Endodermal cell (in vitro differentiated cells): ENCODE results near the gene RASGEF1C. TPM values are rescaled to one million over a fixed set of nuclear protein-coding genes. Genes with fewer than 3 reads are reported as not detected.

ENCODE experiments used
- DNase-seq: peaks from one replicate; pipeline ENCODE4 v3.0.0-alpha.2; 2017
- H3K27ac ChIP-seq: 2 replicates; pipeline ENCODE4 v1.5.1; 2013; ENCODE audit warnings: mild to moderate bottlenecking, low read depth, low read length, moderate library complexity
- H3K27me3 ChIP-seq: 2 replicates; pipeline ENCODE4 v1.6.1; 2013; ENCODE audit warnings: mild to moderate bottlenecking, low read length, moderate library complexity; ENCODE audit not compliant: insufficient read depth, control insufficient read depth, poor library complexity, severe bottlenecking
- H3K36me3 ChIP-seq: 2 replicates; pipeline ENCODE4 v1.7.0; 2013; ENCODE audit warnings: mild to moderate bottlenecking, low read length, moderate library complexity; ENCODE audit not compliant: control insufficient read depth, insufficient read depth
- H3K4me1 ChIP-seq: one replicate; pipeline ENCODE4 v1.7.0; 2013; ENCODE audit warnings: low read length; ENCODE audit not compliant: control insufficient read depth, insufficient read depth
- H3K4me3 ChIP-seq: 2 replicates; pipeline ENCODE4 v1.5.1; 2013; ENCODE audit warnings: mild to moderate bottlenecking, low read length, moderate library complexity
- H3K9ac ChIP-seq: 2 replicates; pipeline ENCODE4 v1.6.1; 2013; ENCODE audit warnings: mild to moderate bottlenecking, low read length, moderate library complexity; ENCODE audit not compliant: poor library complexity, severe bottlenecking; ENCODE audit errors: extremely low read depth
- H3K9me3 ChIP-seq: 2 replicates; pipeline ENCODE4 v1.6.1; 2013; ENCODE audit warnings: mild to moderate bottlenecking, low read length, moderate library complexity; ENCODE audit not compliant: control insufficient read depth
- H3K27ac Mint-ChIP-seq: 2 replicates; pipeline ENCODE4 v1.8.0; 2020; ENCODE audit warnings: mixed read lengths
- H3K27me3 Mint-ChIP-seq: 2 replicates; pipeline ENCODE4 v1.8.0; 2021; ENCODE audit warnings: mild to moderate bottlenecking, mixed read lengths; ENCODE audit not compliant: insufficient read depth
- H3K36me3 Mint-ChIP-seq: 2 replicates; pipeline ENCODE4 v1.8.0; 2020; ENCODE audit warnings: low read depth, mixed read lengths
- H3K4me1 Mint-ChIP-seq: 2 replicates; pipeline ENCODE4 v1.8.0; 2020; ENCODE audit warnings: mixed read lengths
- H3K4me3 Mint-ChIP-seq: 2 replicates; pipeline ENCODE4 v1.8.0; 2020; ENCODE audit warnings: mild to moderate bottlenecking, moderate library complexity, mixed read lengths
- H3K9me3 Mint-ChIP-seq: 2 replicates; pipeline ENCODE4 v1.8.0; 2020; ENCODE audit warnings: mild to moderate bottlenecking, mixed read lengths
- CTCF ChIP-seq: fragments of 200-600 bp; sonication (generic); conservative IDR thresholded peaks from 2 replicates; pipeline ENCODE4 v1.5.0; 2021; ENCODE audit warnings: antibody characterized with exemption, mild to moderate bottlenecking
- WGBS, 2 experiments: methylation state at CpG; one replicate each; pipeline versions ENCODE4 v1.1.5 to v1.1.7; 2013; ENCODE audit warnings: missing lambda C conversion rate in 2 of 2, mixed read lengths in 1 of 2; ENCODE audit not compliant: insufficient coverage in 1 of 2, insufficient read length in 1 of 2; 5-methylcytosine and 5-hydroxymethylcytosine counted together
- total RNA-seq, 2 donors: library from RNA; stranded (reverse); fragmentation: NEBNext Ultra II Directional in 1 of 2; extraction: Animal tissue kit (Norgen Biotek cat#: 25700) in 1 of 2; gene quantifications; 2 replicates in 1 of 2; 3 replicates in 1 of 2; pipeline ENCODE4 v1.2.1, GENCODE V29; 2021

Gene RASGEF1C
- total RNA-seq, 2 donors from 2014 or later = 0.62 to 0.75 TPM

GRCh38 chr5:180154821-180155364 lies 54.1 kb downstream of the RASGEF1C start:
- no peak for TF ChIP-seq CTCF
- Histone ChIP-seq H3K9me3 (no peaks in the 10 kb centered on the region), H3K4me1 (no peaks in the 10 kb centered on the region), H3K36me3 (no peaks in the 10 kb centered on the region), H3K9ac (no peak overlapping the region), H3K27ac (no peak overlapping the region), H3K27me3 (no peaks in the 10 kb centered on the region), H3K4me3 (no peak overlapping the region)
- peaks cover 2% of the 10 kb centered on the region for H3K27me3 Mint-ChIP-seq
- peaks cover under 1% of the 10 kb centered on the region for H3K9me3 Mint-ChIP-seq
- no peak for DNase-seq
- no peak overlapping the region for H3K27ac Mint-ChIP-seq
- no peaks in the 10 kb centered on the region for H3K4me1 Mint-ChIP-seq
- H3K4me3 Mint-ChIP-seq = no peak overlapping the region
- no peaks in the 10 kb centered on the region for H3K36me3 Mint-ChIP-seq
- 80 to 91% methylated on average over 1 to 5 of the region's 5 CpGs for WGBS, 2 experiments

GRCh38 chr5:180153991-180154390 lies 55.0 kb downstream of the RASGEF1C start:
- Histone ChIP-seq H3K4me3 (no peak overlapping the region), H3K27ac (no peak overlapping the region), H3K4me1 (no peaks in the 10 kb centered on the region), H3K27me3 (no peaks in the 10 kb centered on the region), H3K9ac (no peak overlapping the region), H3K36me3 (no peaks in the 10 kb centered on the region), H3K9me3 (no peaks in the 10 kb centered on the region)
- WGBS, 2 experiments = 64 to 65% methylated on average over 5 to 6 of the region's 6 CpGs
- no peak for TF ChIP-seq CTCF
- Mint-ChIP-seq H3K27ac (no peak overlapping the region), H3K36me3 (no peaks in the 10 kb centered on the region), H3K4me1 (no peaks in the 10 kb centered on the region), H3K27me3 (no peaks in the 10 kb centered on the region), H3K4me3 (no peak overlapping the region), H3K9me3 (peaks cover 7% of the 10 kb centered on the region)
- DNase-seq = no peak

- Histone ChIP-seq H3K4me3 (no peak overlapping the region), H3K4me1 (no peaks in the 10 kb centered on the region), H3K9ac (no peak overlapping the region), H3K27ac (no peak overlapping the region), H3K27me3 (no peaks in the 10 kb centered on the region), H3K36me3 (no peaks in the 10 kb centered on the region), H3K9me3 (no peaks in the 10 kb centered on the region)
- WGBS, 2 experiments = 0% methylated on average over 1 of the region's 1 CpG; no CpG with 5 or more reads in 1 of the 2 experiments
- TF ChIP-seq CTCF = no peak
- H3K36me3 Mint-ChIP-seq = no peaks in the 10 kb centered on the region
- peaks cover 7% of the 10 kb centered on the region for H3K9me3 Mint-ChIP-seq
- no peak for DNase-seq
- no peaks in the 10 kb centered on the region for H3K27me3 Mint-ChIP-seq
- H3K27ac Mint-ChIP-seq = no peak overlapping the region
- H3K4me3 Mint-ChIP-seq = no peak overlapping the region
- H3K4me1 Mint-ChIP-seq = no peaks in the 10 kb centered on the region
Measured at GRCh38 chr5:180153099-180153498, 55.9 kb downstream of the RASGEF1C start.
